Measurements from ENCODE around the gene CFAP126.

- TF ChIP-seq POLR2A (IDR thresholded peaks at IDR 0.05) (no peak), CTCF (IDR thresholded peaks at IDR 0.05) (peak in 1 of 3 donors; percentile 39), EP300 (IDR thresholded peaks at IDR 0.05) (no peak)
Observed at GRCh38 chr1:161367684-161368400, at the start of gene CFAP126.

Data from ovary (tissue), 3 donors.